Activated CD4-positive, alpha-beta T cell treated with anti-CD3 and anti-CD28 coated beads, Interleukin-2, Interleukin-6, amounts not matched to agents 100 ng/mL and 50 ng/mL, durations not matched to agents 16 hours and 8 hours (primary cell): ENCODE measurements around the gene SREK1IP1.
A peak's percentile ranks its signal among the peaks of the same experiment; 100 is the strongest.

Experiments
- DNase-seq: peaks from one replicate; pipeline ENCODE4 v3.0.0-alpha.2; 2020

Gene SREK1IP1

GRCh38 chr5:64768358-64769312 lies at the start of gene SREK1IP1, which contains the start of gene CWC27:
TSS of gene SREK1IP1 (minus strand) at chr5:64768691. CDS start at chr5:64768517, 174 bp downstream.
TSS of gene CWC27 (plus strand) at chr5:64768930. CDS start at chr5:64769147, 217 bp downstream.
- peak; percentile 91 for DNase-seq

- DNase-seq: no peak
Measured at GRCh38 chr5:64818245-64818644, 49.8 kb upstream of the SREK1IP1 start.

GRCh38 chr5:64814073-64814472 lies 45.6 kb upstream of the SREK1IP1 start:
- peak; percentile 71 for DNase-seq

GRCh38 chr5:64811050-64811640 lies 42.7 kb upstream of the SREK1IP1 start:
- DNase-seq: peak; percentile 46

- DNase-seq: no peak
Measured at GRCh38 chr5:64807520-64807919, 39.0 kb upstream of the SREK1IP1 start.

GRCh38 chr5:64806537-64806936 lies 38.0 kb upstream of the SREK1IP1 start:
- DNase-seq: no peak

GRCh38 chr5:64800926-64801325 lies 32.4 kb upstream of the SREK1IP1 start:
- no peak for DNase-seq

GRCh38 chr5:64796301-64796700 lies 27.8 kb upstream of the SREK1IP1 start:
- no peak for DNase-seq

- DNase-seq: no peak
Measured at GRCh38 chr5:64794053-64794770, 25.7 kb upstream of the SREK1IP1 start.

GRCh38 chr5:64792469-64792868 lies 24.0 kb upstream of the SREK1IP1 start:
- no peak for DNase-seq

GRCh38 chr5:64790210-64790609 lies 21.7 kb upstream of the SREK1IP1 start:
- DNase-seq: peak; percentile 27

- DNase-seq: no peak
Measured at GRCh38 chr5:64789457-64789856, 21.0 kb upstream of the SREK1IP1 start.

- no peak for DNase-seq
Measured at GRCh38 chr5:64788156-64788555, 19.7 kb upstream of the SREK1IP1 start.

- DNase-seq: no peak
Measured at GRCh38 chr5:64786372-64786771, 17.9 kb upstream of the SREK1IP1 start.

- DNase-seq: peak; percentile 74
Measured at GRCh38 chr5:64784451-64785025, 16.0 kb upstream of the SREK1IP1 start.

GRCh38 chr5:64775291-64775690 lies 6.8 kb upstream of the SREK1IP1 start:
- DNase-seq: no peak

GRCh38 chr5:64773533-64773932 lies 5.0 kb upstream of the SREK1IP1 start:
- DNase-seq: no peak

GRCh38 chr5:64771736-64772135 lies 3.2 kb upstream of the SREK1IP1 start:
- DNase-seq: no peak

- no peak for DNase-seq
Measured at GRCh38 chr5:64769855-64770254, 1.4 kb upstream of the SREK1IP1 start.

- peak; percentile 32 for DNase-seq
Measured at GRCh38 chr5:64767959-64768357, 533 bp downstream of the SREK1IP1 start.

GRCh38 chr5:64766941-64767340 lies 1.6 kb downstream of the SREK1IP1 start:
- no peak for DNase-seq

GRCh38 chr5:64765804-64766504 lies 2.5 kb downstream of the SREK1IP1 start:
- DNase-seq: no peak
